T-helper 2 cell (primary cell): Measurements from ENCODE around the gene WNT5A.
"Not testable (repeated sequence)": the region's sequence is repeated elsewhere in the genome, so short reads cannot be mapped to it uniquely, and the experiment has no call there.

Experiments used
- DNase-seq, 5 experiments: peaks; one replicate each; pipeline versions ENCODE4 v3.0.0 to v3.0.0-alpha.2; 2012 to 2022

Gene WNT5A

GRCh38 chr3:55505776-55506175 lies 18.7 kb upstream of the WNT5A start:
- DNase-seq: no peak

DNA sequence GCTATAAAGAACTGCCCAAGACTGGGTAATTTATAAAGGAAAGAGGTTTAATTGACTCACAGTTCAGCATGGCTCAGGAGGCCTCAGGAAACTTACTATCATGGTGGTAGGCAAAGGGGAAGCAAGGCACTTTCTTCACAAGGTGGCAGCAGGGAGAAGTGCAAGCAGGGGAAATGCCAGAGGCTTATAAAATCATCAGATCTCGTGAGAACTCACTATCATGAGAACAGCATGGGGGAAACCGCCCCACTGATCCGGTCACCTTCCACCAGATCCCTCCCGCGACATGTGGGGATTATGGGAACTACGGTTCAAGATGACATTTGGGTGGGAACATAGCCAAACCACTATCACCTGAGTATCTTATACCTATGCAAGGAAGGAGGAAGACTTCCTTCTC lies 18.0 kb upstream of the WNT5A start:
- DNase-seq: not testable (repeated sequence)

GRCh38 chr3:55501905-55502304 lies 14.8 kb upstream of the WNT5A start:
- DNase-seq: no peak

GRCh38 chr3:55500555-55501330 lies 13.6 kb upstream of the WNT5A start:
- DNase-seq: no peak

- no peak for DNase-seq
These were observed 11.4 kb upstream of the WNT5A start for GRCh38 chr3:55498520-55498919.

DNA sequence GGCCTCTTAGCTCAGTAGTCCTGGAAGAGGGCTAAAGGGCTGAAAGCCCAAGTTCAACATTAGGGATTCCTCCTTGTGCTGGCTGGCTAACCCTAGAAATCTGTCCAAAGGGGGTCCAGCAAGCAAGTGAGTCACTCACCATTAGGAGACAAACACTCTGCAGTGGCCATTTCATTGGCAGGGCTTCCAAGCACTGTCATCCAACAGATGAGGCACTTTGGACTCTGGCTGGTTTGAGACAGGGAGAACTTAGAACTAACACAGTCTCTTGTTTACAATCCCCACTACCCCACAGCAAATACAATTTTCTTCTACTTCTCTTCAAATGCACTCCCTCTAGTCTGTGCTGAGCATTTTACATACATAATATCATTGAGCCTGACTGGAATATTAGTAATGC lies 10.1 kb upstream of the WNT5A start:
- DNase-seq: no peak

DNA sequence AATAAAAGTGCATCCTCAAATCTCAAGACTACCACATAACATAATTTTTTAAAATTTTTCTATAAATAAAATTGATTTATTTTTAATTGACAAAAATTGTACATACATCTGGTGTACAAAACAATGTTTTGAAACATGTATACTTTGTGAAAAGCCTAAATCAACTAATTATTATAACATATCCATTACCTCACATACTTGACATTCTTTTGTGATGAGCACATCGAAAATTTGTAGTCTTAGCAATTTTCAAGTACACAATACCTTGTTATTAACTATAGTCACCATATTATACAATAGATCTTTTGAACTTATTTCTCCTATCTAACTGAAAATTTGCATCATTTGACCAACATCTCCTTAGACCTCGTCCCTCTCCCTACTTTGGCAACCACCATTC lies 7.9 kb upstream of the WNT5A start:
- DNase-seq: no peak

DNA sequence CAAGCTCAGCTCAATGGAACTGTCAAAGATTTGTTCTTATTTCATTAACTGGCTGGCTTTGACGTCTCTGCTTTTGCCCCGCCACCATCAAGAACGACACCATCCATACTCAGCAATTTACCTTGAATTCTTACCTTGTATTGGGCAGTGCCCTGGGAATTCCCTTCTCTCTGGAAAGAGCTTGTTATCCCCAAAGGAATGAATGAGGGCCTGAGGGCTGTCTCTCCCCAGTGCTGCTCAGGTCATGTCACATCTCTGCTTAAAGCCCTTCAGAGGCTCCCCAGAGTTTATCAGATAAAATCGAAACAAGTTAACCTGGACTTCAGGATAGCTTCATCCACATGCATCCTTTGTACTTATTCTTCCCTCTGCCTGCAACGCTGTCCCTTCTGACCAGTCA lies 5.9 kb upstream of the WNT5A start:
- no peak for DNase-seq

DNA sequence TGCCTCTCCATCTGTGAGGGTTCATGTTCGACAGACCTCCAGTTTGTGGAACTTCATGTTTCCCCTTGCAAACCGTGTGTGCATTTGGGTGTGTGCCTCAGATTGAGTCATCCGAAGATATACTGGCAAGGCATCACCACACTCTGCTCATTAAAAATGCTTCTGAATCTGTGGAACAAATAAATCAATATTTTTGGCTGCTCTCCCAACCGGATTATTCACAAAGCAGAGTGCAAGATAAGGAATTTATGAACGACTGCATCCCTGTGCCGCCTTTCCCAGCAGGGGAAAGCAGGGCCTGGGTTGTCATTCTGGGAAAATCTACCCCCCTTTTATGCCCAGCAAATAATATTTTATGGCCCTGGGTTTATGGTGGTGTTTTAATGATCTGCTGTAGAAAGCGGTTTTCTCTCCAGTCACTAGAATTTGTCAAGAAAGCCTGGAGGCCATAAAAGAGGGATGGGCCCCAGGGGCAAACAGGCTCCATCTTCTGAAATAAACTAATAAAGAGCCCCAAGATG lies 4.2 kb upstream of the WNT5A start:
- no peak for DNase-seq

DNA sequence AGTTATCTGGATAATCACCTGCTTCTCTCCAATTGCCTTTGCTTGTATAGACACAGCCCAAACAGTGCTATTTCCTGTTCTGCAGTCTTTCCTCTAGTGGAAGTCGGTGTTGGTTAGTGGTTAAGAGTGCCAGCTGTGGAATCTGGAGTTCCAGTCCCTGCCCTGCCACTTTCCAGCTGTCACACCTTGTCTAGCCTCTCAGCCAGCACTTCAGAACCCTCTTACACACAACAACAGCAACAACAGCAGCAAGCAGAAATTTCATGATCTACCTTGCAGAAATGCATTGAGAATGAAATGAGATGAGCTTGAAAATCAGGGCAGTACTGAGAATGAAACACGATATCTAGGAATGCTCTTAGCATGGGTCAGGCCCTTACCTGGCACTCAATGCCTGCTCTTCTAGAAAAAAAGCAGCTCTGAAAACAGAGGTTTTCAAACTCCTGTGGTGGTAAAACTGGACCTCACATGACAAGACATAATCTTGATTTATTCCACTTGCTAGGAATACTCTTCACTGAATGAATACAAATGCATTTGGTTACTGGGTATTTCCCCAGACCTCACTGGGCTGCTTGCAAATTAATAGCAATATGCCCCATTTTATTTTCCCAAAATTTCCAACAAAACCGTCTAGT lies 3.3 kb upstream of the WNT5A start:
- no peak for DNase-seq

DNA sequence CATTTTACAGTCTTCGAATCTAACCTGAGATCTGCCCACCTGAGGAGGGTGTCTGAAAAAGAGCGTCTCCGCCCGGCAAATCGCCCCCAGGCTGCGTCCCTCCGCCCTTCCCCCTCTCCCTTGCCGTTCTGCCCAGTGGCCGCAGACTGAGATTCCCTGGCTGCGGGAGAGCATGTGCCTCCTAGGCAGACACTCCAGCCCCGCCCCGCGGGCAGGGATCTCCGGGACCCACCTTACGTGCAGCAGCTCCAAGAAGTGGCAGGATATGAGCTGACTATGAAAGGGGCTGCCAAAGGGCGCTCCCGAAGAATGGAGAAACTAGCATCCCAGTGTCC lies 2.7 kb upstream of the WNT5A start:
- no peak for DNase-seq

DNA sequence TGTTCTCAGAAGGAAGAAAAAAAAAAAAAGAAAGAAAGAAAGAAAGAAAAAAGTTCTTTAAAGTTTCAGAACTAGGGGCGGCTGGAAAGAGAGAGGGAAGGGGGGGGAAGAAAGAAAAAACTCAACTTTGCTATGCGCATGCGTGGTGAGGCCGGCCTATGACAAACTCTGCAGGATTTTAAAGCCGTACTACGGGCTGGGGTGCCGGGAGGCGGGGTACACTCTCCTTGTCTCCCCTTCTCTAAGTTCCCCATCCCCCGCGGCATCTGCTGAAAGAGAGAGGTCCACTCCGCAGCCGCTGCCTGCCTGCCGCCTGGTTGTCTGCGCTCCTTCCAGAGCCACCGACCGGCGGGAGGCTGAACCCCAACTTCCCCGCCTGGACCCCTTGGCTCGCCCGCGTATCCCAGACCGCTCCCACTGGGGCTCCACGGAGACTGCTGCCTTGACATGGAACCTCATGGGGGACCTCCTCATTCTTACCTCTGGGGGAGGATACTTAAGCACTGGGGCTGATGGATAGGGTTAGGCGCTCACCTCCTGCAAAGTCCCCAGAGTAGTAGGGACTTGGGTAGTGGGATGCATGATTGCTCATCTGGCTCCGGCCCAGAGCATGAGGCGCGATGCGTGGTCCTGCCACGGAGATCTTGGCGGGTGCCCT lies 1.4 kb upstream of the WNT5A start:
- peak in 1 of 5 experiments; percentile 31 for DNase-seq

DNA sequence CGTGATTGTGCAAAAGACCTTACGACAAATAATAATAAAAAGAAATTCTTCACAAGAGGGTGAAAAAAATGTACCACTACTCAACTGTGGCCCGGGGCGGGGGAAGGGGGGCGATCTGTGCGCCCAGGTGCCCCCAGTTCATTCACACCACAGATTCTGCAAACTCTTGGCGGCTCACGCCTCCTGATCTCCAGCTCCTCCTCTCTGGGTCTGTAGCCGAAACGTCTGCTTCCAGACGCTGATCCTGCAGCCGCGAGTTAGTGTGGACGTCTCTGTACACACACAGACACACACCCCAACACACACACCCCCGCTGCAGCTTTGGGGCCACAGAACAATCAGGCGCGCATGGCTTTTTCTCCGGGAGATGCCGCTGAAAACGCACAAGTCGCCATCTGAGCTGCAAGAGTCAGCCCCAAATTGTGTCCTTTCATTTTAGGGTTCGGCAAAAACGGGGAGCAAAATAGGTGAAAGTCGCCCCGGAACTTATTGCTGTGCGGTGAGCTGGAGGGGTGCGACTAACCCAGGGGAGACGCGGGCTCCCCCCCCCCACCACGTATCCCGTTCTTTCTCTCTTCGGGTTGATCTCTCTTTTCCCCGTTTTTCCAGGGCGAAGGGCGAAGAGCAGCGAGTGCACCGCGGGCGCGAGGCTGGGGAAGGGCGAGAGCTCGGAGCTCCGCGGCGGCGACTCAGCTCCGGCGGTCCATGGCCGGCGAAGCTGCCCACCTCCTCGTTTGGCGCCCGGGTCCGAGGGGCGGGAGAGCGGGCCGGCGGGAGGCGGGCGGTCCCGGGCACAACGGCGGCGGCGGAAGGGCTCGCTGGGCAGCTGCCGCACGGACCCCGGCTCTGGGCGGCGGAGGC lies 505 bp upstream of the WNT5A start:
- DNase-seq: peak in 1 of 5 experiments; percentile 17

DNA sequence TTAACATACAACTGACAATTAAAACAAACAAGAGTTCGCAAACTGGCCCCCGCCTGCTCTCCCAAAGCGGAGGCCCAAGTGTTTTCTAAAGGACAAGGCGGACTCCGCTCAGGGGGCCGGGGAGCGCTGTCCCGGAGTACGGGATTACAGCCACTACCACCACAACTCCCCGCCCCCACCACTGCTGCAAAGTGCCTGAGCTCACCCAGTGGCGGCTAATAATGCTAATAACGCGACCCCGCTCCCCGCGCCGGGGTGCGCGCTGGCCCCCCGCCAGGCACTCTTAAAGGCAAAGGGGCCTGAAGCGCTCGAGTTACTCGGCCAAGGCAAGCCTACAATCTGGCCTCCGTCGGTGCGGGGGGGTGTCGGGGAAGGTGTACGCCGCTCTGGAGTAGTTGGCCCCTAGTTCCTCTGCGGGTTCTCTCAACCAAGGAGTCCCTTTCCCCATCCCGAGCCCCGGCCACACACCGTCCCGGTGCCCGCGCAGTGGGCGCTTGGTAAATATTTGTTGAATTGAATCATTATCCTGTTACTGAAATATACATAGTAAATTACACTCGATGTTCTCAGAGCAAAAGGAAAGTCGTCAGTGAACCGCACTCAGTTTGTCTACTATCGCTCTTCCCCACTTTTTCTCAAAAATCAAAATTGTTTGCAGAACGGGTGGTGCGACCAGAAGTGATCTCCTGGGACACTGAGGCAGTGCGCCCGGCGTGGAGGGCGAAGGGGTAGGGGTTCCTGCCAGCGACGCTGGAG lies 827 bp downstream of the WNT5A start:
- no peak for DNase-seq

DNA sequence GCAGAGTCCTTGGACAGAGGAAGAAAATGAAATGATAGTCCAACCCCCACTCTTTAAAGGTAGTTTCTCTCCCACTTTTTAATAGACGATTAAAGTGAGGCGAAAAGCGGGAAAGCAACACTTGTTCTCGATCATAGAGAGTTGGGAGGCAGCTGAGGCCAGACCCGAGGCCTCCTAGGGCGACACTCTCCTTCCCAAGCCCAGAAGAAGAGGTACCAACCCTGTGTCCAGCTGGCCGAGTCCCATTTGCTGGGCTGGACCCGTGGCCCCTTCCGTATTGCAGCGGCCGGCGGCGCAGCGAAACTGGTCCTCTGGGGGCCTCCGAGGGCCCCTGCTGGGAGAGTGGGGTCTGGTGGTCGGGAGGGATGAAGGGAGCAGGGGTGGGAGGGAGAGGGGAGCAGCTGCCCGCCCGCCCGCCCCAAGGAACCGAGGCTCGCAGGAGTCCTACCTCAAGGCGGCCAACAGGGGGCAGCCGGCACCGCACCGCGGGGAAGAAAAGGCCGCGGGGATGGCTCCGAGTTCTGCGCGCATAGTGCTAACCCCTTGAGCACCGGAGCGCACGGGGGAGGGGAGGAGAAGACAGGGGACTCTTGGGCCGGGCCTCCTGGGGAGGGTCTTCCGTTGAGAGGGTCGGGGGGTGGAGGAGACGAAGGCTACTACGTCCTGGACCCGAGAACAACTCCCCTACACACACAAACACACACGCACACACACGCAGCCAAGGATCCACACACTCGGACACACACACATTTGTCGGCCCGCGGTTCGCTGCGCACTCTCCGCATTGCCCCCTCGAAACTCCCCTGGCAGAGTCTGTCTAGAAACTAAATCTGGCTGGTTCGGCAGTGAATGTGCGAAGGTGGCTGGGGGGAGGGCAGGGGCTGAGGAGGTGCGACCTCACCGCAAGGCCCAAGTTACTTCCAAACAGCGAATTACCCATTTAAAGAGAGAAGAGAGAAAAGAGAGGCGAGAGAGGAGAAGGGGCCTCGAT lies 2.0 kb downstream of the WNT5A start:
- DNase-seq: peak in 1 of 5 experiments; percentile 56

GRCh38 chr3:55484191-55484689 lies 2.9 kb downstream of the WNT5A start:
- DNase-seq: no peak

GRCh38 chr3:55483196-55484095 lies 3.7 kb downstream of the WNT5A start:
- no peak for DNase-seq

GRCh38 chr3:55482496-55483195 lies 4.5 kb downstream of the WNT5A start:
- no peak for DNase-seq
